Ovary (tissue), 3 donors: Measurements from ENCODE around the gene SUGCT.

Experiments
- POLR2A ChIP-seq: fragments of 450-650 bp; IDR thresholded peaks from one replicate; pipeline ENCODE4 v1.6.1; 2017; ENCODE audit warnings: antibody characterized with exemption, mild to moderate bottlenecking, moderate library complexity
- TF ChIP-seq, protein P1 (sequence below), 3 donors: fragments of 450-650 bp in 2 of 3; fragments of 200-600 bp in 1 of 3; IDR thresholded peaks; one replicate each; pipeline versions ENCODE4 v1.5.1 to v1.8.0; 2016 to 2022; ENCODE audit warnings: antibody characterized with exemption in 3 of 3, mild to moderate bottlenecking in 1 of 3
- donor health status: DM: no; HTN: no; CAD: no.

DNA sequence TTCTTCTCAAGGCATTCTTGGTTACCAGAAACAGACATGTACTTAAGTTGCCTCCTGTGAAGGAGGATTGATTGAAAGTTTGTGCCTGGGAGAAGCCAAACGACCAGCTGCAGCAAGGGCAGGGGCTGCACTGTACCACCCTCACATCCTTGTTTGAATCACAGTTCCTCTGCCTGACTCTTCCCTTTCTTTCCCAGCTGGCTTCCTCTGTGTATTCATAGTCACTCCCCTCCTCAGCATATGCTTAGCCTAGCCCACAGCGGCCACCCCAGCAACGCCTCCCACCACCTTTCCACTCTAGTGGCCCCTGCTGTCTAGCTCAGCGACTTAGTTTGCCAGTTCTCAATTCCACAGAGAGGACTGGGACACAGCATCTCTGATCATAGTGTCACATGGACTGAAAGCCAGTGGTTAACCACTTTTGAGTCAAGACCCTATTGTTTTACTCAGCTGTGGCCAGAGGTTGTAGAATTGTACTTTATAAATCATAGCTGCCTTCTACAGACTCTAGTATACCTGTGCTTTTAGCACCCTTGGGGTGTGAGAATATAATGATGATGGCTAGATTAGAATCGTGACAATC, 643.0 kb downstream of the SUGCT start:
- TF ChIP-seq, protein P1, sequence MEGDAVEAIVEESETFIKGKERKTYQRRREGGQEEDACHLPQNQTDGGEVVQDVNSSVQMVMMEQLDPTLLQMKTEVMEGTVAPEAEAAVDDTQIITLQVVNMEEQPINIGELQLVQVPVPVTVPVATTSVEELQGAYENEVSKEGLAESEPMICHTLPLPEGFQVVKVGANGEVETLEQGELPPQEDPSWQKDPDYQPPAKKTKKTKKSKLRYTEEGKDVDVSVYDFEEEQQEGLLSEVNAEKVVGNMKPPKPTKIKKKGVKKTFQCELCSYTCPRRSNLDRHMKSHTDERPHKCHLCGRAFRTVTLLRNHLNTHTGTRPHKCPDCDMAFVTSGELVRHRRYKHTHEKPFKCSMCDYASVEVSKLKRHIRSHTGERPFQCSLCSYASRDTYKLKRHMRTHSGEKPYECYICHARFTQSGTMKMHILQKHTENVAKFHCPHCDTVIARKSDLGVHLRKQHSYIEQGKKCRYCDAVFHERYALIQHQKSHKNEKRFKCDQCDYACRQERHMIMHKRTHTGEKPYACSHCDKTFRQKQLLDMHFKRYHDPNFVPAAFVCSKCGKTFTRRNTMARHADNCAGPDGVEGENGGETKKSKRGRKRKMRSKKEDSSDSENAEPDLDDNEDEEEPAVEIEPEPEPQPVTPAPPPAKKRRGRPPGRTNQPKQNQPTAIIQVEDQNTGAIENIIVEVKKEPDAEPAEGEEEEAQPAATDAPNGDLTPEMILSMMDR (IDR thresholded peaks at IDR 0.05) = no peak
- TF ChIP-seq POLR2A = no peak
